HEK293T (cell line): Measurements from ENCODE around the gene IGIP.

Experiments
- BHLHE40 ChIP-seq: fragments of 450-650 bp; IDR thresholded peaks from 2 replicates; pipeline ENCODE4 v1.6.1; 2016; ENCODE audit warnings: mild to moderate bottlenecking, moderate library complexity, borderline replicate concordance
- ELF4 ChIP-seq: fragments of 450-650 bp; IDR thresholded peaks from 2 replicates; pipeline ENCODE4 v1.6.1; 2017; ENCODE audit warnings: antibody characterized with exemption
- FOXA1 ChIP-seq: fragments of 450-650 bp; IDR thresholded peaks from 2 replicates; pipeline ENCODE4 v1.6.1; 2016; ENCODE audit warnings: mild to moderate bottlenecking
- FOXK2 ChIP-seq: fragments of 450-650 bp; IDR thresholded peaks from 2 replicates; pipeline ENCODE4 v1.6.1; 2016; ENCODE audit warnings: mild to moderate bottlenecking
- FOXM1 ChIP-seq: fragments of 450-650 bp; IDR thresholded peaks from 2 replicates; pipeline ENCODE4 v1.6.1; 2017; ENCODE audit warnings: mild to moderate bottlenecking, borderline replicate concordance
- L3MBTL2 ChIP-seq: fragments of 450-650 bp; conservative IDR thresholded peaks from 2 replicates; pipeline ENCODE4 v1.6.1; 2016; ENCODE audit warnings: mild to moderate bottlenecking
- LEF1 ChIP-seq: fragments of 450-650 bp; IDR thresholded peaks from 2 replicates; pipeline ENCODE4 v1.6.1; 2017; ENCODE audit warnings: mild to moderate bottlenecking, borderline replicate concordance
- NFRKB ChIP-seq: fragments of 450-650 bp; IDR thresholded peaks from 2 replicates; pipeline ENCODE4 v1.6.1; 2016; ENCODE audit warnings: mild to moderate bottlenecking, moderate library complexity
- PKNOX1 ChIP-seq: fragments of 450-650 bp; IDR thresholded peaks from 2 replicates; pipeline ENCODE4 v1.6.1; 2016
- SP1 ChIP-seq: fragments of 450-650 bp; IDR thresholded peaks from 2 replicates; pipeline ENCODE4 v1.6.1; 2017
- SUZ12 ChIP-seq: fragments of 450-650 bp; IDR thresholded peaks from 2 replicates; pipeline ENCODE4 v1.6.1; 2016; ENCODE audit warnings: mild to moderate bottlenecking
- TARDBP ChIP-seq: fragments of 450-650 bp; IDR thresholded peaks from 2 replicates; pipeline ENCODE4 v1.6.1; 2016
- ZNF384 ChIP-seq: fragments of 450-650 bp; IDR thresholded peaks from 2 replicates; pipeline ENCODE4 v1.6.1; 2016

- TF ChIP-seq L3MBTL2: no peak
- no peak for TF ChIP-seq FOXK2
- no peak for TF ChIP-seq FOXM1
- TF ChIP-seq BHLHE40: no peak
- TF ChIP-seq NFRKB: no peak
- TF ChIP-seq SUZ12: no peak
- no peak for TF ChIP-seq SP1
- no peak for TF ChIP-seq ELF4
- no peak for TF ChIP-seq PKNOX1
- no peak for TF ChIP-seq FOXA1
- TF ChIP-seq TARDBP: no peak
- no peak for TF ChIP-seq LEF1
- TF ChIP-seq ZNF384: no peak
Observed at GRCh38 chr5:140152022-140152999, 26.6 kb downstream of the IGIP start.
